Measurements from ENCODE around the gene CDK14.

- TF ChIP-seq CTCF (IDR thresholded peaks at IDR 0.05), result no peak
- TF ChIP-seq POLR2A (IDR thresholded peaks at IDR 0.05), result no peak
Observed at GRCh38 chr7:90836937-90837336, 240.8 kb downstream of the CDK14 start.
